Stimulated activated naive CD4-positive, alpha-beta T cell (primary cell): ENCODE measurements around the gene PRSS23.
A peak's percentile ranks its signal among the peaks of the same experiment; 100 is the strongest.
"Not testable (repeated sequence)": the region's sequence is repeated elsewhere in the genome, so short reads cannot be mapped to it uniquely, and the experiment has no call there.

ENCODE experiments used
- DNase-seq, 6 experiments: peaks; one replicate each; lab custom pipeline; 2025; lab: John Stamatoyannopoulos, UW

PRSS23 gene

GRCh38 chr11:86814775-86815174, 14.4 kb downstream of the PRSS23 start:
- DNase-seq = no peak

- no peak for DNase-seq
These were observed 15.4 kb downstream of the PRSS23 start for GRCh38 chr11:86815726-86816125.

GRCh38 chr11:86816251-86816726, 15.9 kb downstream of the PRSS23 start:
- no peak for DNase-seq

- DNase-seq = peak in 3 of 6 experiments; percentile 4 to 55 (median 23)
These were observed 18.3 kb downstream of the PRSS23 start for GRCh38 chr11:86818462-86819192.

- not testable (repeated sequence) for DNase-seq
These were observed 23.8 kb downstream of the PRSS23 start for GRCh38 chr11:86824139-86824538.

GRCh38 chr11:86834376-86834775, 34.0 kb downstream of the PRSS23 start:
- DNase-seq = not testable (repeated sequence)

GRCh38 chr11:86844762-86845508, 44.6 kb downstream of the PRSS23 start:
- DNase-seq = not testable (repeated sequence)

GRCh38 chr11:86848132-86848531, 47.8 kb downstream of the PRSS23 start:
- no peak for DNase-seq

GRCh38 chr11:86849679-86850078, 49.3 kb downstream of the PRSS23 start:
- no peak for DNase-seq
